HG03520 (cell line): ENCODE data around the gene MGST2.

Experiments used
- ATAC-seq: cut with Tn5 transposase; IDR thresholded peaks from one replicate; pipeline ENCODE4 v1.9.1; 2021; ENCODE audit warnings: mild to moderate bottlenecking, moderate library complexity; ENCODE audit not compliant: unreplicated experiment

Gene MGST2

DNA sequence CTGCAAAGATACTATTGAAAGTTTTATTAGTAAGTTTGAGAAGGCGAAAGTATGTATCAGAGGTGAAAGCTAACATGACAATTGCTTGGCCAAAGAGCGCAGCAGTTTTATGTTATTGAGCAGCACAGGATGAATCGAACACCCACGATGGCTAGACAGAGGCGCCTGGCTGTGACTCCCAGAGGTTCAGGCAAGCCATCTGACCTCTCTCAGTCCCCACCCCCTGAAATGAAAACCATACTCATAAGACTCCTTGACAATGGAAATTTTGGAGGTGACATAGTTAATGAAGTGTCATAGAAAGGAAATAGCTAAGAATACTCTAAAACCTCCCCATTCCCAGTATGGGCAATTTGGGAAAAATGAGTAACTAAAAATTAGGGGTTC is 70.6 kb downstream of the MGST2 start:
- ATAC-seq, result no peak

DNA sequence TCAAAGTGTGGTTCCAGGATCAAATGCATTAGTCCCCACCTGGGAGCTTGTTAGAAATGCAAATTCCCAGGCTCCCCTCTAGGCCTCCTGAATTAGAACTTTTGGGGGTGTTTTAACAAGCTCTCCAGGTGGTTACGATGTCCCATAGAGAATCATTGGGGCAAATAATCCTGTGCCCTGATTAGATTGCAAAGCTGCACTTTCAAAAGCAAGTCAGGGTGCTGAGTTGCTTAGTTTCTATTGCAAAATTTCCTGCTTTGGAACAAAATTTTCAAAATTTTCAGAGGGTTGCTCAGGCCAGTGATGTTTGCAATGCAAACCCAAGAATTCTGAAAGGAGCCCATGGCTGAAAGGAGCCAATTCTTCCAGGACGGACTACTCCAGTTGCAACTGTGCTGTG is 71.0 kb downstream of the MGST2 start:
- ATAC-seq, result no peak

DNA sequence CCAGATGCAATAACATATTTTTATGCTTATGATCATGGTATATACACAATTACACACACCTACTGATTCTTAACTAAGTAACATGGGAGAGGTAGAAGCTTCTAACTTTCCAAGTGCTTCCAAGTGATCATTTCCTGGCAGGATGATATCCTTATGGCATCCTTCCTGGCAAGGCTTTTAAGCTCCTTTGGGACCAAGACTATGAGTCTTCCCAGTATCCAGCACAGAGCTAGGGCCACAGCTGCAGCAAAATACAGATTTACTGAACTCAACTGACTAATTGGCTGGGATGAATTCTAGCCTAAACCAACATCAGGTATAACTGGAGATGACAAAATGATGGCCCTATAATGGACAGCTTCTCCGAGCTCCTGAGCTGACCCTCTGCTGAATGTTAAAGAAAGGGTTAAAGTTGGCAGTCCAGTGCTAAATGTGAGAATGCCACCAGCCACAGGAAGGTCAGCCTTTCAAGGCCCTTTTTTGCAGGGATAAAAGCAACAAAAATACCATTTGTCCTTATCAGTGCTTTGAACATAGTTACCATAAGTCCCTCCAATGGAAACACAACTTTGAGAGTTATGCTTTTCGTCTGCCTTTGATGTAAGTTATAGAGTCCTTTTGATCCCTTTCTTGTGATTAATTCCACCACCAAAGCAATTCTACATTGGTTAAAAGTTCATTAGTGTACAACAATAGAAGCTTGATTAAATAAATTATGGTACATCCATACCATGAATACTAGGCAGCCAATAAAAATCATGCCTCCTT is 73.4 kb downstream of the MGST2 start:
- ATAC-seq, result no peak

DNA sequence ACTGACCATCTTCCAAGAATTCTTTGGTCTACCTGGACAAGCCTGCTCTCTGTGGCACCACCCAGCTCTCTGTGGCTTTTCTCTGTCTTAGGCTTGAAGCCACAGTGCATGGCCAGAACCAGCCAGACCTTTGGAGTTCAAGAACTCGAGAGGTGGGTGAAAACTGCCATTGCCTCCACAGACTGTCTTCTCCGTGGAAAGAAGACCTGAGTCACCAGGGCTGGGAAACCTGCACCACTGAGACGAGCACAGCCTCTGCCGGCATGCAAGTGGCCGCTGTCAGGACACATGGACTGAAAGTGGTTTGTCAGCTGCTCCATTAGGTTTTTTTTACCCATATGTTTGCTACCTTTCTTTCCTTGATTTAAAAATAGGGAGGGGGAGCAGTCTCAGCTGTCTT is 74.5 kb downstream of the MGST2 start:
- ATAC-seq, result no peak

DNA sequence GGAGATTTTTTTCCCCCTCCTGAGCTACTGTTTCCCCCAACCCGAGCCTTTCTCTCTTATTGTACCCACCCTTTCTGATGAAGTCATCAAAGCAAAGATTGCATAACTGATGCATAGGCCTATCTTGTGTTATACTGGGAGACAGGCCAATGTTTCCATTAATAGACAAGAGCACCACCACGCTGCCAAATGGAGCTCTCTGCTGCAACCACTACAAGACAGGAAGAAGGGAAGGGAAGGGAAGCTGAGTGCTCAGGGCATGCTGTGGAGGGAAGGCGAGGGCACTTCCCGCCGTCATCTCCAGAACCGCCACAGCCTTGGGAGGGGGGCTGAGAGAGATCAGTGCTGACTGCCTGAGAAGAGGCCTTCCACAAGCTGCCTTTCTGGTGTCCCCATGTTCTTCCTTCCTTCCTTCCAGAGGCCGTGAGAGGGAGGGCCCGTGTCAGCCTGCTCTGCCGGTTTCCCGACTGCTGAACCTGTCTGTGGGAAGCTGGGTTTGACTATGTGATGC is 75.0 kb downstream of the MGST2 start:
- no peak for ATAC-seq

DNA sequence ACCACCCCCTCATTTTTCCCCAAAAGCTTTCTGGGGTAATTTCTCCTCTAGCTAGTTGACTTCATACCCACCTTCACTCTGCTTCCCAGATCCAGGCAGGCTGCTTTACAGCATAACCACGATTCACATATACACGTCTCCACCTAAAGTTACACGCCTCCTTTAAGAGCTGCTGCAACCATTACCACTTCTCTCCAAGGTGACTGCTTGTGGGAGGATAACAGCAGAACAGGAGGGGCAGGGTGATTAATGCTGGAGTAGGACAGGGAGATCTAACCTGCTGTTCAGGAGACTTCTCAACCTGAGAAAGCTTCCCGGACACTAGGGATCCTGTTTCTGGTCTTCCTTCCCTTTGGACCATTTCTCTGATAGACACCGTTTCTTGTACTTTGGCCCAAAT is 77.4 kb downstream of the MGST2 start:
- no peak for ATAC-seq

DNA sequence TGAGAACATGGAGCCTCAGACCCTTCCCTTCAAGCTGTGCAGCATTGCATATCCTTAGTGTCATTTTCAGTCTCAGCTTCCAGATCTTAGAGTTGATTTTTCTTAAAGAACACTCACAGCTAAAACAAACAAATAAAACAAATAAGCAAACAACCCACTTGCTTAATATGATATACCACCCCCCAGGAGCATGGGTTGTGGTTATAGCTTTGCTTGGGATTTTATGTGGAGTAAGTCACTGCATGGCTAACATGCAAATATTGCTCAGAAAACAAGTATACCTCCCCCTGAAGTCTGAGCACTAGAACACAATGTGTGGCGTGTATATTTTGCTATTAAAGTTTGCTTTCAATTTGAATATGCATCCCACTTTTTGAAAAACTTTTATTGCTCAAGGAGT is 78.6 kb downstream of the MGST2 start:
- no peak for ATAC-seq

DNA sequence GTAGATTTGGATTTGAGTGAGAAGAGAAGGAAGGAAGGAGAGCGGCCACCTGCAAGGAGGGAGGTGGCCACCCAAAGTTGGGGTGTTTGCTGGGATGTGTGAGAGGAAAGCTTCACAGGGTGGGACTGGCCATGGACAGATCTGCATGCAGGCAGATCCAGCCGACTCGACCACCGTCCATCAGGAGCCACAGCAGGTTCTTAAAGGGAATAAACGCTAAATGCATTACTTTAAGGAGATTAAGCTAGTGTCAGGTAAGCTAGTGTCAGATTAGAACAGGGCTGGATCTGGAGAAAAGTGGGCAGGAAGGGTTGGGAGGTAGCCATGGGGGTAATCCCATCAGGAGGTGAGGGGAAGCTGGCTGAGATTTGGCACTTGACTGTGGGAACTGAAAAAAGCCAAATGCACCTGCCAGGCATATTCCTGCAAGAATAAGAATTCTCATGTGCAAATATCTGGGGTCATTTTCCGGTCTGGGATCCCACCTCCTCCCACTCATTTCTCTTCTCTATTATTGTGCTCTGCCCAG is 79.6 kb downstream of the MGST2 start:
- ATAC-seq, result no peak

DNA sequence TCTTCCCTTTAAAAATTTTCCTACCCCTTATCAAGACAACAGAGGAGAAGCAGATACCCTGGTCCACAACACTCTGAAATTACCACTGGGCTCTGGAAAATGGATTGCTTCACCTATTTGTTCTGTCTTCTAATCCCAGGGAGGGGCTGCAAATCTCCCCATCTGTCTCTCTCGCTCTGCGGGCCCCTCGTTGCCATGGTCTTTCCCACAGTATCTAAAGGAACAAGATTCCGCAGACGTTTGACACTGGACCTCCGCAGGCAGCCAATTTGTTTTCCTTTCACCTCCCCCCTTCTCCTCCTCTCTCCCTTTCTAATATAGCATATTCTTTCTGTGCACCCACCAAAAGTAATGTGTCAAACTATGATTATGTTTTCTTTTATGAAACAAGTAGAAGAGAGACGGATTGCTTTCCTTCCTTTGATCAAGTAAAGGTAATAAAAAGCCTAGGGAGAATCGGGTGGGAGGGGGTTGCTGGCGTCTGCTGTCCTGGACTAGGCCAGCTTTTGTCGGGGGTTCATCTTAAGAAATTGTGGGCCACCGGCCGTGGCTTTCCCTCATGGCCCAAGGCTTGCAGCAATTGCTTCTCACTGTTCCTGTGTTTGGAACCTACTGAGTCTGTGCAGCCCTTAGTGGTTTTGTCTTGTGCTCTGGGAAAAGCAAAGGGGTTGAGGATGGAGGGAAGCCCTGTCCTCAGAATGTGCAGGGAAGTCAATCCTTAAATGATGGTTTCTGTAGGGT is 81.0 kb downstream of the MGST2 start:
- no peak for ATAC-seq

DNA sequence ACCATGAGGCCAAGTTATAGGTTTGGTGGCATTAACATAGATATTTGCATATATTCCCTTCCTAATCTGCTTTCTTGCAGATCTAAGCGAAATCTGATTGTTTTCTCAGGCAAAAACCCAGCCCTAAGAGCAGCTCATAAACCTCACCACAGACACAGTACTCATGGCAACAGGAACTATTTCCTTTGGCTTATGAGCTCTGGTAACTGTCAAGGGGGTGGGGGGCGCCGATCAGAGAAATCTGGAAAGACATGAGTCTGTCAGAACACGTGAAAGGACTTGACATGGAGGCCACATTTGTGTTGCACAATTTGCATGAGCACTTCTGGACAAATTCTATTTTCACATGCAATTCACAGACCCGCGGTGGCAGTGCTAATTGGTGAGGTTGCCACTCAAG is 83.7 kb downstream of the MGST2 start:
- ATAC-seq, result no peak

DNA sequence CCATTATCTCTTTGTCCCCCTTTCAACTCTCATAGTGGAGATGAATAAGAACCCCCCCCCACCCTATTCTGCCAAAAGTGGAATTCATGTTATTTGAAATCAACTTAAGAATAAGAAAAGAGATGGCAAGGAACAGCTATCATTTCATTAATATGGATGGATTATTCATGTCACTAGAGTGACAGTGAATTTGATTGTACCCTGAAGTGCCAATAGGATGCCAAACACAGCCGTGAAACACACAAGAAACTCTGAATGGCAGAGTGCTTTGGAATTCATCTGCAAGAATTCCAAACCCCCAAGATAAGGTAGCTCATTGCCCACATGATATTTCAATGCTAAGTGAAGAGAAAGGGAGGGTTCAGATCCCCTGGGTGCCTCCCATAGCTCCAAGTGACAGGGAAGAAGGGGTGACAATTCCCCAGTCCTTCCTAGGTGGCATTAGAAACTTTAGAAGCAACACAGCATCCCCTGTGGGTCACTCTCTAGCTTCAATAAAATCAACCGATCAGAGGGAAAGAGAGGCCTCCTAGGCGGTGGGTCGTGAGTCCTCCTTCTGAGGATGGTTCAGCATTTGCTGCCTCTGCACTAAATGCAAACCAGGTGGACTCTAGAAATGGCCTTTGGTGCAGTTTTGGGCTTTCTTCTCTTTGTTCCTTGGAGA is 84.3 kb downstream of the MGST2 start:
- no peak for ATAC-seq

DNA sequence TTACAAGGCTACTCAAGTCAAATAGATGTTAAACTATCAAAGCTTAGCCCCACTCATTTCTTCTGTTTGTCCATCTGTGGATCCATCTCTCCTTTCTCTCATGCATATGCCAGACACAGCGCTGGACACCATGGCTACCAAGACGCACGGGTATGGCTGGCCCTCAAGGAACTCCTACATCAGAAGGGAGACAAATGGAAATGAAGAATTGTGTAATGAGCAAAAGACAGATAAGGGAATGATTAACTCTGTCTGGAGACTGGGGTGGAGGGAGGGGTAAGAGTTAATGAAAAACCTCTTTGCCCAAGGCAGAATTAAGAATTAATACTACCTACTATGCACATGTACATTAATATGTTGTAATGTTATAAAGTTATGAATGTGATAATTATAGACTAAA is 88.1 kb downstream of the MGST2 start:
- no peak for ATAC-seq
